K562 (cell line): ENCODE measurements around the gene UTS2R. TPM values are rescaled to one million over a fixed set of nuclear protein-coding genes. Genes with fewer than 3 reads are reported as not detected.

Source experiments
- BDP1 ChIP-seq: IDR thresholded peaks from 3 replicates; pipeline ENCODE4 v1.6.1; 2011; ENCODE audit not compliant: insufficient read length, insufficient read depth
- CBFA2T2 ChIP-seq: fragments of 450-650 bp; conservative IDR thresholded peaks from 2 replicates; pipeline ENCODE4 v1.6.1; 2017; ENCODE audit warnings: mild to moderate bottlenecking
- CBFA2T3 ChIP-seq: fragments of 450-650 bp; IDR thresholded peaks from 2 replicates; pipeline ENCODE4 v1.6.1; 2017
- CBFB ChIP-seq: sonication (generic); formaldehyde crosslinking; IDR thresholded peaks from 2 replicates; pipeline ENCODE4 v1.4.0; 2020; ENCODE audit warnings: mild to moderate bottlenecking, missing genetic modification reagents
- CBX2 ChIP-seq: fragments of 200-600 bp; sonication (generic); IDR thresholded peaks from one replicate; pipeline ENCODE4 v1.6.1; 2012; ENCODE audit warnings: mild to moderate bottlenecking, low read length, inconsistent platforms; ENCODE audit not compliant: insufficient read depth, poor library complexity, severe bottlenecking
- GABPB1 ChIP-seq: sonication (generic); formaldehyde crosslinking; IDR thresholded peaks from 2 replicates; pipeline ENCODE4 v1.8.0; 2022; ENCODE audit warnings: mild to moderate bottlenecking, missing genetic modification reagents
- HDAC3 ChIP-seq: fragments of 450-650 bp; IDR thresholded peaks from 2 replicates; pipeline ENCODE4 v1.6.1; 2018; ENCODE audit warnings: borderline replicate concordance, mild to moderate bottlenecking, moderate library complexity; ENCODE audit not compliant: partially characterized antibody
- NBN ChIP-seq: fragments of 450-650 bp; IDR thresholded peaks from 2 replicates; pipeline ENCODE4 v1.6.1; 2016; ENCODE audit warnings: low read depth, mild to moderate bottlenecking
- NEUROD1 ChIP-seq: fragments of 150-350 bp; IDR thresholded peaks from 2 replicates; pipeline ENCODE4 v1.6.1; 2014; ENCODE audit warnings: borderline replicate concordance, low read length, low read depth; ENCODE audit not compliant: partially characterized antibody
- PHF8 ChIP-seq: fragments of 200-600 bp; sonication (generic); IDR thresholded peaks from 2 replicates; pipeline ENCODE4 v1.6.1; 2012; ENCODE audit warnings: mixed run types, mild to moderate bottlenecking, inconsistent platforms, low read length, moderate library complexity, borderline replicate concordance
- RBM17 ChIP-seq: fragments of 200-400 bp; formaldehyde crosslinking; IDR thresholded peaks from 2 replicates; pipeline ENCODE4 v1.6.1; 2017; ENCODE audit warnings: low read depth, mild to moderate bottlenecking, low read length, borderline replicate concordance
- RNF2 ChIP-seq: sonication (generic); IDR thresholded peaks from 2 replicates; pipeline ENCODE4 v1.6.1; 2016
- TFAM ChIP-seq: fragments of 250-450 bp; sonication (Bioruptor Pico); conservative IDR thresholded peaks from 2 replicates; pipeline ENCODE4 v1.5.0; 2021; ENCODE audit warnings: mild to moderate bottlenecking, moderate library complexity
- ZNF134 ChIP-seq: fragments of 250-450 bp; sonication (Bioruptor Pico); conservative IDR thresholded peaks from 2 replicates; pipeline ENCODE4 v1.4.0; 2020
- ZNF184 ChIP-seq: sonication (generic); formaldehyde crosslinking; IDR thresholded peaks from 2 replicates; pipeline ENCODE4 v1.5.0; 2020; ENCODE audit warnings: missing genetic modification reagents
- ZNF24 ChIP-seq: fragments of 450-650 bp; IDR thresholded peaks from 2 replicates; pipeline ENCODE4 v1.6.1; 2016
- ZNF41 ChIP-seq: fragments of 250-450 bp; sonication (Bioruptor Pico); conservative IDR thresholded peaks from 2 replicates; pipeline ENCODE4 v1.4.0; 2020; ENCODE audit warnings: mild to moderate bottlenecking
- ZNF717 ChIP-seq: fragments of 250-450 bp; sonication (Bioruptor Pico); IDR thresholded peaks from 2 replicates; pipeline ENCODE4 v1.5.0; 2021
- ZNF75A ChIP-seq: fragments of 450-650 bp; formaldehyde crosslinking; IDR thresholded peaks from 2 replicates; pipeline ENCODE4 v1.4.0; 2020; ENCODE audit warnings: mild to moderate bottlenecking
- polyA plus RNA-seq, 8 experiments: library from polyadenylated mRNA; depleted of rRNA in 4 of 8; stranded (reverse) in 5 of 8; unstranded in 3 of 8; fragments of >200 nt; fragmentation: Nextera tagmentation in 2 of 8; fragmentation: Illumina TruSeq in 1 of 8; extraction: Ambion mirVana in 2 of 8; extraction: Trizol in 1 of 8; gene quantifications; 2 replicates each; pipeline versions ENCODE4 v1.2.1 to v1.2.3, GENCODE V29; 2011 to 2014; ENCODE audit warnings: inconsistent platforms in 1 of 8, missing spikeins in 1 of 8
- total RNA-seq, 7 experiments: library from RNA; depleted of rRNA in 6 of 7; stranded (reverse); fragments of >200 nt in 6 of 7; fragmentation: Illumina TruSeq in 2 of 7; extraction: Trizol in 2 of 7; gene quantifications; 2 replicates each; pipeline versions ENCODE4 v1.2.1 to v1.2.3, GENCODE V29; 2011 to 2021; ENCODE audit warnings: low replicate concordance in 1 of 7
- TF ChIP-seq, protein P1 (sequence below), 2 experiments: fragments of 450-650 bp in 1 of 2; IDR thresholded peaks; 2 replicates each; pipeline ENCODE4 v1.6.1; 2011 to 2017; ENCODE audit warnings: low read depth in 2 of 2, antibody characterized with exemption in 1 of 2, borderline replicate concordance in 1 of 2, low read length in 1 of 2, mild to moderate bottlenecking in 1 of 2, mixed read lengths in 1 of 2; ENCODE audit not compliant: control insufficient read depth in 1 of 2
- TF ChIP-seq, protein P2 (sequence below): fragments of 250-450 bp; sonication (Bioruptor Pico); IDR thresholded peaks from 2 replicates; pipeline ENCODE4 v1.8.0; 2022; ENCODE audit warnings: inconsistent platforms, mild to moderate bottlenecking, moderate library complexity, borderline replicate concordance
- TF ChIP-seq, protein P3 (sequence below): fragments of 450-650 bp; formaldehyde crosslinking; IDR thresholded peaks from 2 replicates; pipeline ENCODE4 v1.4.0; 2020; ENCODE audit warnings: mild to moderate bottlenecking, mixed read lengths
- TF ChIP-seq, protein P4 (sequence below): IDR thresholded peaks from 2 replicates; pipeline ENCODE4 v1.6.1; 2011; ENCODE audit not compliant: insufficient read length; ENCODE audit errors: extremely low read depth

Gene UTS2R
- total and polyA plus RNA-seq, 9 of the 15 experiments (the other 6 are each of a cell fraction or from before 2014, with no cell fraction given), result 0.22 TPM; not detected in 8

DNA sequence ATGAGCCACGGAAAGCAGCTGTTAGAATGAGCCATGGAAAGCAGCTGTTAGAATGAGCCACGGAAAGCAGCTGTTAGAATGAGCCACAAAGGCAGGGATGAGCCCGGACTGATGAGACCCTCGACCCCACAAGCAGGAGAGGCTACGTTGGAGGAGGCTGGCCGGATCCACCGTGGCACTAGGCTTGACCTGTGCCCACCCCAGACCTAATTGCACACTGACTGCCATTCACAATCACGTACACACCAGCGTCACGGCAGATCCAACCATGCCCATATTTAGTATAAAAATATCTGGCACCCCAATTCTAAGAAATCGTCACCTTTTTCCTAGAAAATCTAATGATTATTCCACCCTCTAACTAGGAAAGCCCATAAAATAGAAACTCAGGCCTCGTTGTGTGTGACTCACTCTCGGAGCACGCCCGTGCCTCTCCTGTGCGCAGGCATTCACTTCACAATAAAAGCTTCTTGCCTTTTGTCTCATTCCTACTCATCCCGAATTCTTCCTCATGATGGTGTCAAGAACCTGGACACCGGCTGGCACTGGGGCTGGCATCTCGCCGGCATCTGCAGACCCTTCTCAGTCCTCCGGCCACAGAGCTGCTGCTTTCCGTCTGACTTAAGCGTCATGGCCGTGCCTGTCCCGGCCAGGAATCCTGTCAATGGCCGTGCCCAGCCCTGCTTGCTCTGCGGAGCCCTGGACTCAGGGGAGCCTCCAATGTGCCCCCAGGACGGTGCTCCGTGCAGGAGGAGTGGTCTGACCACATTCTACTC is 32.5 kb upstream of the UTS2R start (continued):
- TF ChIP-seq, protein P1, sequence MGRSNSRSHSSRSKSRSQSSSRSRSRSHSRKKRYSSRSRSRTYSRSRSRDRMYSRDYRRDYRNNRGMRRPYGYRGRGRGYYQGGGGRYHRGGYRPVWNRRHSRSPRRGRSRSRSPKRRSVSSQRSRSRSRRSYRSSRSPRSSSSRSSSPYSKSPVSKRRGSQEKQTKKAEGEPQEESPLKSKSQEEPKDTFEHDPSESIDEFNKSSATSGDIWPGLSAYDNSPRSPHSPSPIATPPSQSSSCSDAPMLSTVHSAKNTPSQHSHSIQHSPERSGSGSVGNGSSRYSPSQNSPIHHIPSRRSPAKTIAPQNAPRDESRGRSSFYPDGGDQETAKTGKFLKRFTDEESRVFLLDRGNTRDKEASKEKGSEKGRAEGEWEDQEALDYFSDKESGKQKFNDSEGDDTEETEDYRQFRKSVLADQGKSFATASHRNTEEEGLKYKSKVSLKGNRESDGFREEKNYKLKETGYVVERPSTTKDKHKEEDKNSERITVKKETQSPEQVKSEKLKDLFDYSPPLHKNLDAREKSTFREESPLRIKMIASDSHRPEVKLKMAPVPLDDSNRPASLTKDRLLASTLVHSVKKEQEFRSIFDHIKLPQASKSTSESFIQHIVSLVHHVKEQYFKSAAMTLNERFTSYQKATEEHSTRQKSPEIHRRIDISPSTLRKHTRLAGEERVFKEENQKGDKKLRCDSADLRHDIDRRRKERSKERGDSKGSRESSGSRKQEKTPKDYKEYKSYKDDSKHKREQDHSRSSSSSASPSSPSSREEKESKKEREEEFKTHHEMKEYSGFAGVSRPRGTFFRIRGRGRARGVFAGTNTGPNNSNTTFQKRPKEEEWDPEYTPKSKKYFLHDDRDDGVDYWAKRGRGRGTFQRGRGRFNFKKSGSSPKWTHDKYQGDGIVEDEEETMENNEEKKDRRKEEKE (IDR thresholded peaks at IDR 0.05; ENCODE audit: borderline replicate concordance in 1 of 2, control insufficient read depth in 1 of 2, low read depth in 2 of 2, low read length in 1 of 2), result no peak
- 0 out of 2 replicates have a peak, but pooled peaks have one; percentile 35 for TF ChIP-seq ZNF41 (CRISPR knock-in tag)
- no peak for TF ChIP-seq CBX2
- no peak for TF ChIP-seq BDP1
- TF ChIP-seq, protein P2, sequence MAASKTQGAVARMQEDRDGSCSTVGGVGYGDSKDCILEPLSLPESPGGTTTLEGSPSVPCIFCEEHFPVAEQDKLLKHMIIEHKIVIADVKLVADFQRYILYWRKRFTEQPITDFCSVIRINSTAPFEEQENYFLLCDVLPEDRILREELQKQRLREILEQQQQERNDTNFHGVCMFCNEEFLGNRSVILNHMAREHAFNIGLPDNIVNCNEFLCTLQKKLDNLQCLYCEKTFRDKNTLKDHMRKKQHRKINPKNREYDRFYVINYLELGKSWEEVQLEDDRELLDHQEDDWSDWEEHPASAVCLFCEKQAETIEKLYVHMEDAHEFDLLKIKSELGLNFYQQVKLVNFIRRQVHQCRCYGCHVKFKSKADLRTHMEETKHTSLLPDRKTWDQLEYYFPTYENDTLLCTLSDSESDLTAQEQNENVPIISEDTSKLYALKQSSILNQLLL (CRISPR knock-in tag), result no peak
- 0 out of 2 replicates have a peak, but pooled peaks have one; percentile 16 for TF ChIP-seq PHF8
- TF ChIP-seq, protein P3, sequence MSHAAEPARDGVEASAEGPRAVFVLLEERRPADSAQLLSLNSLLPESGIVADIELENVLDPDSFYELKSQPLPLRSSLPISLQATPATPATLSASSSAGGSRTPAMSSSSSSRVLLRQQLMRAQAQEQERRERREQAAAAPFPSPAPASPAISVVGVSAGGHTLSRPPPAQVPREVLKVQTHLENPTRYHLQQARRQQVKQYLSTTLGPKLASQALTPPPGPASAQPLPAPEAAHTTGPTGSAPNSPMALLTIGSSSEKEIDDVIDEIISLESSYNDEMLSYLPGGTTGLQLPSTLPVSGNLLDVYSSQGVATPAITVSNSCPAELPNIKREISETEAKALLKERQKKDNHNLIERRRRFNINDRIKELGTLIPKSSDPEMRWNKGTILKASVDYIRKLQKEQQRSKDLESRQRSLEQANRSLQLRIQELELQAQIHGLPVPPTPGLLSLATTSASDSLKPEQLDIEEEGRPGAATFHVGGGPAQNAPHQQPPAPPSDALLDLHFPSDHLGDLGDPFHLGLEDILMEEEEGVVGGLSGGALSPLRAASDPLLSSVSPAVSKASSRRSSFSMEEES (CRISPR knock-in tag), result no peak
- no peak for TF ChIP-seq CBFB (CRISPR knock-in tag)
- TF ChIP-seq GABPB1 (CRISPR knock-in tag), result no peak
- TF ChIP-seq ZNF134, result no peak
- 0 out of 2 replicates have a peak, but pooled peaks have one; percentile 38 for TF ChIP-seq RNF2
- TF ChIP-seq CBFA2T3, result peak; percentile 23; the same call in 1 of the 2 replicates
- TF ChIP-seq TFAM, result no peak
- TF ChIP-seq ZNF717 (CRISPR knock-in tag), result no peak
- TF ChIP-seq ZNF184 (CRISPR knock-in tag), result no peak
- TF ChIP-seq, protein P4, sequence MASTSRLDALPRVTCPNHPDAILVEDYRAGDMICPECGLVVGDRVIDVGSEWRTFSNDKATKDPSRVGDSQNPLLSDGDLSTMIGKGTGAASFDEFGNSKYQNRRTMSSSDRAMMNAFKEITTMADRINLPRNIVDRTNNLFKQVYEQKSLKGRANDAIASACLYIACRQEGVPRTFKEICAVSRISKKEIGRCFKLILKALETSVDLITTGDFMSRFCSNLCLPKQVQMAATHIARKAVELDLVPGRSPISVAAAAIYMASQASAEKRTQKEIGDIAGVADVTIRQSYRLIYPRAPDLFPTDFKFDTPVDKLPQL, result no peak
- TF ChIP-seq CBFA2T2, result no peak
- TF ChIP-seq ZNF24, result no peak
- peak; percentile 61 for TF ChIP-seq NEUROD1
- peak; percentile 46; the same call in 1 of the 2 replicates for TF ChIP-seq NBN
- TF ChIP-seq HDAC3, result no peak
- TF ChIP-seq ZNF75A (CRISPR knock-in tag), result no peak
- no peak for TF ChIP-seq RBM17
